ENCODE measurements around the gene NANS. TPM values are rescaled to one million over a fixed set of nuclear protein-coding genes. Genes with fewer than 3 reads are reported as not detected.

NANS gene, protein sequence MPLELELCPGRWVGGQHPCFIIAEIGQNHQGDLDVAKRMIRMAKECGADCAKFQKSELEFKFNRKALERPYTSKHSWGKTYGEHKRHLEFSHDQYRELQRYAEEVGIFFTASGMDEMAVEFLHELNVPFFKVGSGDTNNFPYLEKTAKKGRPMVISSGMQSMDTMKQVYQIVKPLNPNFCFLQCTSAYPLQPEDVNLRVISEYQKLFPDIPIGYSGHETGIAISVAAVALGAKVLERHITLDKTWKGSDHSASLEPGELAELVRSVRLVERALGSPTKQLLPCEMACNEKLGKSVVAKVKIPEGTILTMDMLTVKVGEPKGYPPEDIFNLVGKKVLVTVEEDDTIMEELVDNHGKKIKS
- polyA plus RNA-seq (2011; rRNA removed) = 111 and 122 TPM in 2 replicates
- 73.6 and 80.2 TPM in 2 replicates for polyA minus RNA-seq (2011; rRNA and poly(A)+ RNA removed)

- DNase-seq (ENCODE audit: low read depth, low spot score) = peak; percentile 85
- H3K9me3 ChIP-seq (ENCODE audit: control insufficient read depth, insufficient read depth, low read length) = peaks cover 5% of the 10 kb centered on the region; the same call in 1 of the 2 replicates
- TF ChIP-seq, protein P1, sequence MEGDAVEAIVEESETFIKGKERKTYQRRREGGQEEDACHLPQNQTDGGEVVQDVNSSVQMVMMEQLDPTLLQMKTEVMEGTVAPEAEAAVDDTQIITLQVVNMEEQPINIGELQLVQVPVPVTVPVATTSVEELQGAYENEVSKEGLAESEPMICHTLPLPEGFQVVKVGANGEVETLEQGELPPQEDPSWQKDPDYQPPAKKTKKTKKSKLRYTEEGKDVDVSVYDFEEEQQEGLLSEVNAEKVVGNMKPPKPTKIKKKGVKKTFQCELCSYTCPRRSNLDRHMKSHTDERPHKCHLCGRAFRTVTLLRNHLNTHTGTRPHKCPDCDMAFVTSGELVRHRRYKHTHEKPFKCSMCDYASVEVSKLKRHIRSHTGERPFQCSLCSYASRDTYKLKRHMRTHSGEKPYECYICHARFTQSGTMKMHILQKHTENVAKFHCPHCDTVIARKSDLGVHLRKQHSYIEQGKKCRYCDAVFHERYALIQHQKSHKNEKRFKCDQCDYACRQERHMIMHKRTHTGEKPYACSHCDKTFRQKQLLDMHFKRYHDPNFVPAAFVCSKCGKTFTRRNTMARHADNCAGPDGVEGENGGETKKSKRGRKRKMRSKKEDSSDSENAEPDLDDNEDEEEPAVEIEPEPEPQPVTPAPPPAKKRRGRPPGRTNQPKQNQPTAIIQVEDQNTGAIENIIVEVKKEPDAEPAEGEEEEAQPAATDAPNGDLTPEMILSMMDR (IDR thresholded peaks at IDR 0.05; ENCODE audit: low read depth, low read length) = peak; percentile 21
- peak within 1 kb of the TSS; percentile 90 for H3K4me3 ChIP-seq (ENCODE audit: low read depth, low read length)
- H3K27me3 ChIP-seq (ENCODE audit: control insufficient read depth, insufficient read depth, low read length) = no peaks in the 10 kb centered on the region
- peak within 1 kb of the TSS; percentile 86 for H3K27ac ChIP-seq (ENCODE audit: low read depth, low read length)
- ChIA-PET CTCF (interaction anchor here (1.2 to 3.3 kb wide), 3 partner anchors 22 to 133 kb away, joined by 4 to 22 read pairs (median 6); partner anchors contain the start of gene TRMO), POLR2A (interaction anchor here (0.6 to 1.5 kb wide), 12 partner anchors 8 to 200 kb away, joined by 3 to 9 read pairs (median 4); partner anchors contain the start of genes ANP32B and TRMO)
Measured at GRCh38 chr9:98056269-98057137, at the start of gene NANS. TSS of gene NANS (plus strand) at chr9:98056732. CDS start at chr9:98056809, 77 bp downstream.

- no peak for DNase-seq (ENCODE audit: low read depth, low spot score)
- ChIA-PET CTCF (interaction anchor here (1.4 to 1.6 kb wide), 2 partner anchors 27 to 85 kb away, joined by 5 to 7 read pairs; no protein-coding TSS in a partner anchor), POLR2A (interaction anchor here (1.4 kb wide), 1 partner anchor 48 kb away, joined by 3 read pairs; no protein-coding TSS in a partner anchor)
- no peak overlapping the region for H3K27ac ChIP-seq (ENCODE audit: low read depth, low read length)
- no peak overlapping the region for H3K4me3 ChIP-seq (ENCODE audit: low read depth, low read length)
- no peaks in the 10 kb centered on the region for H3K27me3 ChIP-seq (ENCODE audit: control insufficient read depth, insufficient read depth, low read length)
- no peaks in the 10 kb centered on the region for H3K9me3 ChIP-seq (ENCODE audit: control insufficient read depth, insufficient read depth, low read length)
- TF ChIP-seq, protein P1 (IDR thresholded peaks at IDR 0.05; ENCODE audit: low read depth, low read length) = no peak
Measured at GRCh38 chr9:98007251-98007928, 49.1 kb upstream of the NANS start.

DNA sequence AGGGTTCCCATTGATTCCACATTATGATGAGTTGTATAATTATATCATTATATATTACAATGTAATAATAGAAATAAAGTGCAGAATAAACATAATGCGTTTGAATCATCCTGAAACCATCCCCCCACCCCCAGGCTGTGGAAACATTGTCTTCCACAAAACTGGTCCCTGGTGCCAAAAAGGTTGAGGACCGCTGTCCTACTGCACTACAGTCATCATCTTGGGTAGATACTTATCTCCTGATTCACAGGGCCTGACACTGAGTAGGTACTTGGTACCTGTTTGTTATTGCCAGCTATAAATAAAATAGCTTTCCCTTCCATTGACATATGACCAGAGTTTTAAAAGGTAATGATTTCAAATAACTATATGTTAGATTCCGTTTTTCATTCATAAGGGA is 47.8 kb upstream of the NANS start:
- ChIA-PET POLR2A (no interaction called here), CTCF (no interaction called here)
- no peaks in the 10 kb centered on the region for H3K9me3 ChIP-seq (ENCODE audit: control insufficient read depth, insufficient read depth, low read length)
- TF ChIP-seq, protein P1 (IDR thresholded peaks at IDR 0.05; ENCODE audit: low read depth, low read length) = no peak
- DNase-seq (ENCODE audit: low read depth, low spot score) = no peak
- H3K27me3 ChIP-seq (ENCODE audit: control insufficient read depth, insufficient read depth, low read length) = no peaks in the 10 kb centered on the region
- no peak overlapping the region for H3K4me3 ChIP-seq (ENCODE audit: low read depth, low read length)
- H3K27ac ChIP-seq (ENCODE audit: low read depth, low read length) = no peak overlapping the region

- TF ChIP-seq, protein P1 (IDR thresholded peaks at IDR 0.05; ENCODE audit: low read depth, low read length) = no peak
- DNase-seq (ENCODE audit: low read depth, low spot score) = no peak
- ChIA-PET POLR2A (no interaction called here), CTCF (no interaction called here)
- no peaks in the 10 kb centered on the region for H3K27me3 ChIP-seq (ENCODE audit: control insufficient read depth, insufficient read depth, low read length)
- H3K27ac ChIP-seq (ENCODE audit: low read depth, low read length) = no peak overlapping the region
- no peaks in the 10 kb centered on the region for H3K9me3 ChIP-seq (ENCODE audit: control insufficient read depth, insufficient read depth, low read length)
- no peak overlapping the region for H3K4me3 ChIP-seq (ENCODE audit: low read depth, low read length)
Measured at GRCh38 chr9:98009437-98009836, 47.1 kb upstream of the NANS start.
